GM18508 (cell line): ENCODE results near the gene PLAAT2.
"Not testable (repeated sequence)": the region's sequence is repeated elsewhere in the genome, so short reads cannot be mapped to it uniquely, and the experiment has no call there.

Experiments
- ATAC-seq: cut with Tn5 transposase; IDR thresholded peaks from one replicate; pipeline ENCODE4 v1.9.1; 2021; ENCODE audit warnings: moderate number of reproducible peaks; ENCODE audit not compliant: insufficient read depth, unreplicated experiment

The PLAAT2 gene

DNA sequence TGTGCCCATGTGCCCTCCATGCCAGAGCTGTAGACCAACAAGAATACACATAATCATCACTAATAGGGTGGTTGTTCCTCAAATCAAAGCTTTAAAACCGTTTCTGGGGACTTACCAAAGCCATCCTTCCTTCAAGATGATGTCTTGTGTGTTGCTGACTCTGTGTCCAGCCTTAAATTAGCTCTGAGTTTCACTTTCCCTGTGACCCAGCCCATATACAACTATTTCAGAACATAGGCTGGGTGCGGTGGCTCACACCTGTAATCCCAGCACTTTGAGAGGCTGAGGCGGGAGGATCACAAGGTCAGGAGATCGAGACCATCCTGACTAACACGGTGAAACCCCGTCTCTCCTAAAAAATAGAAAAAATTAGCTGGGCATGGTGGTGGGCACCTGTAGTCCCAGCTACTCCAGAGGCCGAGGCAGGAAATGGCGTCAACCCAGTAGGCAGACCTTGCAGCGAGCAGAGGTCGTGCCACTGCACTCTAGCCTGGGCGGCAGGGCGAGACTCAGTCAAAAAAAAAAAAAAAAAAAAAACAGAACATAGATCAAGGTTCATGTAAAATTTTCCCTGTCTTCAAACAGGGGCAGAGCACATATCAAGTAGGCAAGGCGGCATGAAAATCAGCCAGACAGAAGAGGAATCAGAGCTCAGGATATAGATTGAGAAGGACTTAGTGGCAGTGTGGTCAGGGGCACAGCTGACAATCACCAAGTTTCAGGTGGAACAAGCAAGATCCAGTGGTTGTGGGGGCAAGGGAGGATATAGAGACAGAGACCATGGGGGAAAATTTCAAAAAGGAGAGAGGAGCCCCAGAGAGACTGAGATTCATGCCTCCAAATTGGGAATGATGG lies at the start of gene PLAAT2:
TSS of gene PLAAT2 (minus strand) at position 179 of the 855 bp plus-strand sequence. CDS start at position 124, 55 bp downstream.
- no peak for ATAC-seq

DNA sequence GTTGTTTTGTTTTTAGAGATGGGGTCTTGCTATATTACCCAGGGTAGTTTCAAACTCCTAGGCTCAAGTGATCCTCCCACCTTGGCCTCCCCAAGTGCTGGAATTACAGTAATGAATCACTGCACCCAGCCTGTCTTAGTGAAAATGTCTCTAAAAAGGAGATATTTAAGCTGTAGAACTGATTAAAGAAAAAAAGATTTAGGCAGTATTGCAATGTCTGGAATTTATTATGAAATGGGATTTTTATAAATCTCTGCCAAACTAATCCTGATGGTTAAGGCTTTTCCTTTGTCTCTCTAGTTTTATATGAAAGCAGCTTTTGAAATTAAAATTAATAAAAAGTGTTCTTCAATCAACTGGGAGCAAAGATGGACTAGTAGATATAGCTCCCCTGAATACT lies 49.0 kb upstream of the PLAAT2 start:
- no peak for ATAC-seq

DNA sequence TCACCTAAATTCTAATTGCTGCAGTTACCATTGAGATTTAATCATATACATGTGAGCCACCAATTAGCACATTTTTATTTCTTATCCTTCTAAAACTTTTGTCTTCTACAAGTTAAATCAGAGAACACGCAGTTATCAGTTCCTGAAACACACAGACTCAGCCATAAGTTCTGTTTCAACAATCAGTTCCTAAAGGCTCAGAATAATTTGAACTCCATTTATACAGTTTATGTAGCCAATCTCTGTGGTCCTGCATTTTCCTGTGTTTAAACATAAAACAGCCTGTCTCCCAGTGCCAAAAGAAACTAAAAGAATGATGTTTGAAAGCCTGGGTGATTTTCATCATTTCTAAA lies 48.2 kb upstream of the PLAAT2 start:
- no peak for ATAC-seq

DNA sequence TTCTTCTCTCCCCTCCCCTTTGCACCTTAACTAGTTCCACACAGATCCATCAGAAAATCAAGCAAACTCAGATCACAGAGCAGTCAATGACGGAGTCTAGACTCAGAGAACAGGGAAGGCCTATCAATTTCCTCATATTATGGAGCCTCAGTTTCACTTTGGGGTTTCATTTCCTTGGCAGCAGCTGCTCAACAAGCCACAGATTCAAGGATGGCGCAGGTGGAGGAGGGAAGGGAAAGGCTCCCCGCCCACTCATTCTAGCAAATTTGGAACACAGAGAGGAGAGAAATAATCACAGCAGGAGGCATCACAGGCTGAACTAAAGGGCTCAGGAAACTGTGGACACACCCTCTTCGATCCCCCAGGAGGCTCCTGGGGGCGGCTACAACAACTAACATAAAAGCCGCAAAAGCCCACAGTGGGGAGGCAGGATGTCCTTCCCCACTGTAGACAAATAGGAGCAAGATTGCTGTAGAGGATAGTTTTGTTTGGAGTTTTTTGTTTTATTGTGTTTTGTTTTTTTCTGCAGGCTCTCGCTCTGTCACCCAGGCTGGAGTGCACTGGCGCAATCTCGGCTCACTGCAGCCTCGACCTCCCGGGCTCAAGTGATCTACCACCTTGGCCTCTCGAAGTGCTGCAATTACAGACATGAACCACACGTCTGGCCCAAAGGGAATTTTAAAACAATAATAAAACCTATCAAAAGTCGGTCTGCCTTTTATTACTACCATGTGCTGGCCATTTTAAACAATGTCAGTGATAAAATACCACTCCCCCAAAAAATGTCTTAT lies 47.6 kb upstream of the PLAAT2 start:
- ATAC-seq: no peak

DNA sequence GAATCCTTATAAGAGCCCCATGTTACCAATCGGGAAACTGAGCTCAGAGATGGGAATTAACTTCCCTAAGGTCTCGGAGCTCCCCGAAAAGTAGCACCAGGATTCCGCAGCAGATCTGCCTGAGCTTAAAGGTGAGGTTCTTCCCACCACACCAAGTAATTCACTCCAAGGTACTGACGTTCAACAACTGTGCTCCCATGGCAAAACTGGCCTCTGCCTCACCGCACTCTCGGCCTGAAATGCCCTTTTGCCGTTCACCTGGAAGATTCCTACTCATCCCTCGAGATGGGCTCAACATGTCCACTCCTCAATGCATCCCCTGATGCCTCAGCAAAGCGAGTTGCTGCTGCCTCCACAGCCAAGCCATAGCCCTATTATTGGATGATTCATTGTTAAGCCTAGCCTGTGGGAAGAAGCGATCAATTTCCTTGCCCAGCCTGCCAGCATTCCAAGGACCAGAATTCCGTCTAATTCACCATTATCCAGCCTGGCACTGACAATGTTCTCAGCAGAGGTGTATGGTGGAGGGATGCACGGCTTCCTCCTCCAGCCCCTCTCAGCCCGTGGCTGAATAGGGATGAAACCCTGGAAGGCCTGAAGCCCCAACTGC lies 46.9 kb upstream of the PLAAT2 start:
- no peak for ATAC-seq

GRCh38 chr11:63609536-63609935 lies 46.4 kb upstream of the PLAAT2 start:
- no peak for ATAC-seq

DNA sequence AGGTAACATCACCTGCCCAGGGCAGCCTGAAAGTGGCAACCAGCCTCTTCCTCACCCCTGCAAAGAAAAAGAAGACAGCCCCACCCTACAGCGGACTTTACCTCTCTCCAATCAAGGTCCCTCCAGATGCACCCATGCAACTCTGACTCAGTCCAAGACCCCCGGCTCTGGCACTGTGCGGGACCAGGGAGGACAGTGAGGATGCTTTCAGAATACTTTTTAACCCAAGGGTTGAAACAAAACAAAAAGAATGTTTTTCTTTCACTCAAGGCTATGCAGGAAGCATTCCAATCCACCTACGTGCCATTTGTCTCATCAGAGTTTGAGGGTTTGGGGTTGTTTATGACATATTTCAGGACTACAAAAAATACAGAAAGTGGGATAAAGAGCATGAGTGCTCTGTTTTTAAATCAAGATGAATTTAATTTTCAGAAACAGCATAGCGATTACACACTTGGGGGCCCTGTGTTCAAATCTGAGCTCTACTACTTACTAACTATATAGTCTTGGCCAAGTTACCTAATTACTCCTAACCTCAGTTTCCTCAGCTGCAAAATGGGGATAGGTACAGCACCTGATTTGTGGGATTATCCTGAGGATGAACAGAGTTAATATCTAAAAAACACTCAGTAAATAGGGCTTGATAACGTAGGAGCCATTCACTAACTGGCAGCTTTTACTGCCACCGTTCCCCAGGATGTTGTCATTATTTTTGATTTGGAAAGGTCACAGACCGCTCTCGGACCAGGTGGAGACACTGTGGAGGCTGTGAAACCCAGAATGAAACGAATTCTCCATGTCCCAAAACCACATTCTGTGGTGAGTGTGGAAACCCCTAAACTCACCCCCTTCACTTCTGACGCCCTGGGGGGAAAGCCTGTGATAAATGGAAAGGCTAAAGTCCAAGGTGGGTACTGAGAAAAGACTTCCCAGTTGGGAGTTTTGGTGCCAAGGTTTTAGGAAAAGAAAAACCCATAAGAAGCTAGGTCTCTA lies 45.5 kb upstream of the PLAAT2 start:
- no peak for ATAC-seq

DNA sequence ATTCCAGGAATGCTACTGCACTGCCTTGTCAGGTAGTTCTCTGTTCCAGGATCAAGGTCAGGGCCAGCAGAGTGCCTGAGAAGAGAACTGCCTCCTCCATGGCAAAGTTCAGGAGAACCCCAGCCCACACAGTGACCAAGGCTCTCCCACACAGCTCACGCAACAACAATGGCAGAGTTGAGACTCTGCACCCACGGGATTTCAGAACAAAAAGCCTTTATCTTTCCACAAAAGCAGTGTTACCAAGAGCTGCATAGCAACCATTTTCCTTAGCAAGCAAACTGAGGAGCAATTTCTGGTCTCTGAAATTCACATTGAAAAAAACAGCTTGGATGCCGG lies 40.0 kb upstream of the PLAAT2 start:
- no peak for ATAC-seq

DNA sequence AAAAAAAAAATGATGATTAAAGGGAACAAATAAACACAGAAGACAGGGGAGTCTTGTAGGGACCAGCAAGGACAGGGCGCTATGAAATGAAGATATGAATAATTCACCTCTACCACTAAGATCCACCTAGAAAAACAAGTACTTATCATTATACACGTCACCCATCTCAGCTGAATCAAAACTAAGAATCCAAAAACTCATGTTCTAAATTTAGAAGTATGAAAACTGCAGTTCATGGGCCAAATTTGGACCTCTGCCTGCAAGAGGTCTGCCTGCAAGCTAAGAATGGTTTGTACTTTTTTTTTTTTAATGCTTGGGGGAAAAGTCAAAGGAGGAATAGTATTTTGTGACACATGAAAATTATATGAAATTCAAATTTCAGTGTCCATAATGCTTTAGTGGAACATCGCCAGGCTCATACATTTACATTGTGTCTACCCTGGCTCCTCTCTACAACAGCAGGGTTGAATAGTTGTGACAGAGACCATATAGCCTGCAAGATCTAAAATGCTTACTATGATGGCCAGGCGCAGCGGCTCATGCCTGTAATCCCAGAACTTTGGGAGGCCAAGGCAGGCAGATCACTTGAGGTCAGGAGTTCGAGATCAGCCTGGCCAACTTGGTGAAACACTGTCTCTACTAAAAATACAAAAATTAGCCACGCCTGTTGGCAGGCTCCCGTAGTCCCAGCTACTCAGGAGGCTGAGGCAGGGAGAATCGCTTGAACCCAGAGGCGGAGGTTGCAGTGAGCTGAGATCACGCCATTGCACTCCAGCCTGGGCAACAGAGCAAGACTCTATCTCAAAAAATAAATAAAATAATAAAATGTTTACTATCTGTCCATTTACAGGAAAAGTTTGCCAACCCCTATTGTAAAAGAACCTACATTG lies 39.4 kb upstream of the PLAAT2 start:
- ATAC-seq: not testable (repeated sequence)

- no peak for ATAC-seq
These were observed 36.3 kb upstream of the PLAAT2 start for GRCh38 chr11:63599211-63600122.

GRCh38 chr11:63598556-63598955 lies 35.4 kb upstream of the PLAAT2 start:
- no peak for ATAC-seq

- ATAC-seq: no peak
These were observed 32.1 kb upstream of the PLAAT2 start for GRCh38 chr11:63595296-63595695.

DNA sequence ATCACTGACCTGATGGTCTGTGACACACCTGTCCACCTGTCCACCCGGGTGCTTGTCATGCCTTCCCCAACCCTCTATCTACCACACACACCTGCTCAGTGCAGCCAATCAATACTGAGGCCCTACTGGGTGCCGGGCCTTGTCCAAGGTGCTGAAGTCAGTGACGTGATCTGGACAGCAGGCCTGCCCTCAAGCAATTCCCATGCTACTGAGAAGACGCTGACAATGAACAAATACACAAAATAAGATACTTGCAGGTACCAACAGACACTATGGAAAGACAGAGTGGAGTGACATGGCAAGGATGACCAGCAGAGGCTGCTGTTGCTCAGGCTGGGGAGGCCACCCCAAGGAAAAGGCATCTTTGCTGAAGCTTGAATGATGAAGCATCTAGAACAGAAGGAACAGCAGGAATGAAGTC lies 29.8 kb upstream of the PLAAT2 start:
- no peak for ATAC-seq

- ATAC-seq: no peak
These were observed 27.0 kb upstream of the PLAAT2 start for GRCh38 chr11:63590024-63590788.

DNA sequence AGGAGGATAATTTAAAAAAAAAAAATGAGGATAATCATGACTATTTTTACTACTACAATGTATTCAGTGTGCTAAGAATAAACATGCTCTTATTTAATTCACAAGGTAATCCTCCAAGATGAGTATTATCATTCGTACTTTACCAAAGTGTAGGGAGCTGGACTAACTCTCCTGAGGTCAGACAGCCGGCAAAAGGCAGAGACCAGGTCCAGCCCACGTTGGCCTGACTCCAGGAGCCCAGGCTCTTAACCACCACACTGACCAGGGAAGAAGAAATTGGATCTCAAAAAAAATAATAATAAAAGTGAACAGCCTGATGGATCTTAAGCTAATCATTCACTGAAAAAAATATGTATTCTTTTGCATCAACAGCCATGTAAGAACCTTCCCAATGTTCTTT lies 25.8 kb upstream of the PLAAT2 start:
- no peak for ATAC-seq

GRCh38 chr11:63586451-63587166 lies 23.4 kb upstream of the PLAAT2 start:
- no peak for ATAC-seq

- ATAC-seq: no peak
These were observed 20.1 kb upstream of the PLAAT2 start for GRCh38 chr11:63583357-63583677.
